22Rv1 (cell line): ENCODE results near the gene MCHR1.

Experiments
- ZFX ChIP-seq: fragments of 450-650 bp; IDR thresholded peaks from 2 replicates; pipeline ENCODE4 v1.6.1; 2017; ENCODE audit warnings: antibody characterized with exemption, borderline replicate concordance
- TF ChIP-seq, protein P1 (sequence below): fragments of 450-650 bp; IDR thresholded peaks from 2 replicates; pipeline ENCODE4 v1.5.1; 2017; ENCODE audit warnings: mild to moderate bottlenecking

DNA sequence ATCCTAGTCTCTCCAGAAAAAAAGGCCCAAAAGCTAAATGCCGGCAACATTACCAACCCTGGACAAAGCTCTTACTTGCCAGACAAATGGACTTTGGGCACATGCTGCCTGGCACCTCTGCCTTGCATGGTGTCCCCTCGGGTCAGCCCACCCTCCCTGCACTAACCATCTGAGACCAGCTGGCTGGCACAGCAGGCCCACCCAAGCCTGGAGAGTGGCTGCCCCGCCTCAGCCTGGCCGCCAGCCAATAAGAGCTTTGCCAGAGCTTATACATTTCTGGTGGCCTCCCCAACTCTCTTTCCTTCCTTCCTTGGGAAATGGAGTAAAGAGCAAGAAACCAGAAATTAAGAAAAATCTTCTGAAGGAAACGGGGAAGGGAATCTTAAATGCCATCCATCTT is 24.5 kb downstream of the MCHR1 start:
- TF ChIP-seq, protein P1, sequence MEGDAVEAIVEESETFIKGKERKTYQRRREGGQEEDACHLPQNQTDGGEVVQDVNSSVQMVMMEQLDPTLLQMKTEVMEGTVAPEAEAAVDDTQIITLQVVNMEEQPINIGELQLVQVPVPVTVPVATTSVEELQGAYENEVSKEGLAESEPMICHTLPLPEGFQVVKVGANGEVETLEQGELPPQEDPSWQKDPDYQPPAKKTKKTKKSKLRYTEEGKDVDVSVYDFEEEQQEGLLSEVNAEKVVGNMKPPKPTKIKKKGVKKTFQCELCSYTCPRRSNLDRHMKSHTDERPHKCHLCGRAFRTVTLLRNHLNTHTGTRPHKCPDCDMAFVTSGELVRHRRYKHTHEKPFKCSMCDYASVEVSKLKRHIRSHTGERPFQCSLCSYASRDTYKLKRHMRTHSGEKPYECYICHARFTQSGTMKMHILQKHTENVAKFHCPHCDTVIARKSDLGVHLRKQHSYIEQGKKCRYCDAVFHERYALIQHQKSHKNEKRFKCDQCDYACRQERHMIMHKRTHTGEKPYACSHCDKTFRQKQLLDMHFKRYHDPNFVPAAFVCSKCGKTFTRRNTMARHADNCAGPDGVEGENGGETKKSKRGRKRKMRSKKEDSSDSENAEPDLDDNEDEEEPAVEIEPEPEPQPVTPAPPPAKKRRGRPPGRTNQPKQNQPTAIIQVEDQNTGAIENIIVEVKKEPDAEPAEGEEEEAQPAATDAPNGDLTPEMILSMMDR = no peak
- no peak for TF ChIP-seq ZFX
